SKM-1 treated with dmso at 0.1 percent for 144 hours (cell line): Measurements from ENCODE around the gene SAFB.
"Not testable (repeated sequence)": the region's sequence is repeated elsewhere in the genome, so short reads cannot be mapped to it uniquely, and the experiment has no call there.

ENCODE experiments used
- DNase-seq: peaks from one replicate; lab custom pipeline; 2025; ENCODE audit not compliant: unreplicated experiment; lab: John Stamatoyannopoulos, UW

Gene SAFB

GRCh38 chr19:5594521-5594950 is 28.3 kb upstream of the SAFB start:
- DNase-seq: no peak

DNA sequence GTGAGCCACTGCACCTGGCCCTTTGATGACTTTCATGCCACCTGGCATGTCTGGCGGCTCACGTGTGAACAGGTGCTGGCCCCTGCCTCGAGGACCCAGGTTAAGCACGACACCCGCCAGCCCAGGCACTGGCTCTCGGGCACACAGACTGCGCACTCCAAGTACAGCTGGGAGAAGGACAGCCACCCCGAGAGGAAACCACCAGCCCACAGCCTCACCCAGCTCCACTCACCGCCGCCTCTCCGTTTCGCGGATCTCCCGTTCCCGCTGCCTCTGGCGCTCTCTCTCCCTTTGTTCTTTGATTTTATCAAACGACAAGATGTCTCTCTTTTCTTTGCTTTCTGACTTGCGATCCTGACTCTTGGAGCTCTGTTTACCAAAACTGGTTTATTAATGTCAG is 27.8 kb upstream of the SAFB start:
- DNase-seq: no peak

DNA sequence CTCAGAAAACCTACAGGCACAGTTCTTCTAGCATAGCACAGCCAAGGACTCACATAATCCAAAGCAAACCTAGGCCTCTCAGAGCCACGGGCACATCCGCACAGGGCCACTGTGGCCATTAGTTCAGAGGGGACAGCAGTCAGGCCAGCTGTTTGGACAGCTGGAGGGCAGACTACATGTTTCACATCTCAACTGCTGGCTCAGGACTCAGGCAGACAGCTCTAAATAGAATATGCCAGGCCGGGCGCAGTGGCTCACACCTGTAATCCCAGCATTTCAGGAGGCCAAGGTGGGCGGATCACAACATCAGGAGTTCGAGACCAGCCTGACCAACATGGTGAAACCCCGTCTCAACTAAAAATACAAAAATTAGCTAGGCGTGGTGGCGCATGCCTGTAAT is 27.1 kb upstream of the SAFB start:
- DNase-seq: no peak

DNA sequence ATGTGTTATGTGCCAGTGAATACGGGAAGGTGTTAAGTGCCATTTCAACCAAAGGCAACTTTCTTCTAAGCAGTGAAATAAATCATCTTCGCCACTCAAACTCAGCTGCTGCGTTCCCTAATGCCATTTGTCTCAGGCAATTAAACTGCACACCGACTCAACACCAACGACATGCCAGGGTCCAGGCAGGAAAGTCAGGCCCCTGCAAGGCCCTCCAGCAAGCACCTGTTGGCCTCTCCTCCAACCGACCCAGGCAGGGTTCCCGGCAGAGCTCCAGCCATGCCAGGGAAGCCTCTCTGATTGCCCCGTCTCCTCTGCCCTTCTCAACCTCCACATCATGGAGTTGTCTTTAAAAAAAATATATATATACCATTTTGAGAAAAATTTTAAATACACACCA is 22.1 kb upstream of the SAFB start:
- no peak for DNase-seq

DNA sequence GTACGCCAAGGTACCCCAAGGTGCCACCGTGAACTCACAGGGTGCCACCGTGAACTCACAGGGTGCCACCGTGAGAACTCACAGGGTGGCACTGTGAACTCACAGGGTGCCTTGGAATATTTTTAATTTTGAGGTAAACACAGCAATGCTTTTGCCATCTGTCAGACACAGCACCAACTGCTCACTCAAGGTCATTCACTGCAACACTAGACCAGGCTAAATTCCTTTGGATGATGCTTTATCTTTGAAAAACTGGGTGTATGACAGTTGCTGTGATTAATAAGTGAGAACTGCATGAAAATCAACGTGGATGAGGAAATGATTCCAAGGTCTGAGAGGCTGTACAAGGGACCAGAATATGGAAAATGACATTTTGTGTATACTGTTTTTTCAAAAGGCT is 19.3 kb upstream of the SAFB start:
- DNase-seq: no peak

- no peak for DNase-seq
Observed at GRCh38 chr19:5605362-5605761, 17.5 kb upstream of the SAFB start.

DNA sequence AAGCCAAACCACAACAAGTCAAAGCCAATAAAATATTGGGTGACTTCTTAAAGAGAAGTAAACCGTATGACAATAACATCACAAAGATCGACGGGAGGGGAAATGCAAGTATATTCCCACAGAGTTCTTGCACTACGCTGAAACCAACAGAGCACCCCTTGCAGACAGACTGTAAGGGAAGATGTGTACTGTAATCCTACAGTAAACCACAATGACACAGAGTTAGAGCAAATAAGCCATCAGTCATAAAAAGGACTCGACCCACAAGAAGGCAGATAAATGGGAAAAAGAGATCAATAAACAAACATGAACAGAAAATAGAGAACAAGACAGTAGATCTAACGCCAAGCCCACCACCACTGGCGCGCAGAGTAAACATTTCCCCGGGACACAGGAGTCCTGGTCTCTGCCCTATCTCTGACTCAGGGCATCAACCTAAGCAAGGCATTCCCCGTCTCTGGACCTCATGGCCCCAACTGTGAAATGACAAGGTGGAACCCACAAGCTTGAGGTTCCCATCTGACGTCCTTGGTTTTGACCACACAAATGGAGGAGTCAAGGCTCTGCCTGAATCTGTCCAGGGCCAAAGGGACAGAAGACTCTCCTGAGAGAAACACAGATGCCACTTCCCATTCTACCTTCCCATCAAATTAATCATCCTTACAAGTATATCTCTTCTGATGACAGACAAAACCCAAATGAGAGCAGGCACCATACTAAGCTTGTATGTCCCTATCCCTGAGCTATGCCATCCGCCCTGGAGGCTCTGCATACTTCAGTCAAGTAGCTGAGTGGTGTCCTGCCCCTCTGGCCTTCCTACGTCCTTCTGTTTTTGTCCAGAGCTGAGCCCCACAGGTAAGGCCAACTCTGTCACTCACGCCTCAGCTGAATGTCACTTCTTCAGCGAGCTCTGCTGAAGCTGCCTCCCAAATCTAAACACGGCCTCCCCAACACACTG is 15.3 kb upstream of the SAFB start:
- no peak for DNase-seq

DNA sequence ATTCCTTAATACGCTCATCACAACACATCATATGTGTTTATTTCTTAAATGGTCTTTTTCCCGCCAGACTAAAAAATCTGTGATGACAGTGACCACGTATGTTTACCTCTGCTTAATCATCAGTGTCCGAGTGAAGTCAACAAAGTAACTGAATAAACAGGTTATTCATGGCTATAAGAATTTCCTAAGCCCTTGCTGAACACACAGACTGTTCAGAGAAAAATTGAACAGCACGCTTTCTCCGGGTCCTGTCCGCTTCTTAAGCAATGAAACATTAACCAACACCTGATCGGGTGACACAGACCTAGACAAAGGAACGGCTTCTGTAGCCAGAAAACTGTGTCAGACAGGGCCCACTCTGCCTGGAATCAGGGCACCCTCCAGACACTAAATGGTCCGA is 14.6 kb upstream of the SAFB start:
- DNase-seq: no peak

DNA sequence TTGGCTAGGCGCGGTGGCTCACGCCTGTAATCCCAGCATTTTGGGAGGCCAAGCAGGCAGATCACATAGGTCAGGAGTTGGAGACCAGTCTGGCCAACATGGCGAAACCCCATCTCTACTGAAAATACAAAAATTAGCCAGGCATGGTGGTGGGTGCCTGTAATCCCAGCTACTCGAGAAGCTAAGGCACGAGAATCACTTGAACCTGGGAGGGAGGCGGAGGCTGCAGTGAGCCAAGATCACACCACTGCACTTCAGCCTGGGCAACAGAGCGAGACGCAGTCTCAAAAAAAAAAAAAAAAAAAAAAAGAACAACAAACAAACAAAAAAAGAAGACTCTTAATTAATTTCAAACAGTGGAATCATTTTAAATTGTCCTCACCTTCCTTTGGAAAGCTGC is 14.1 kb upstream of the SAFB start:
- not testable (repeated sequence) for DNase-seq

GRCh38 chr19:5609881-5610448 is 12.9 kb upstream of the SAFB start:
- no peak for DNase-seq

DNA sequence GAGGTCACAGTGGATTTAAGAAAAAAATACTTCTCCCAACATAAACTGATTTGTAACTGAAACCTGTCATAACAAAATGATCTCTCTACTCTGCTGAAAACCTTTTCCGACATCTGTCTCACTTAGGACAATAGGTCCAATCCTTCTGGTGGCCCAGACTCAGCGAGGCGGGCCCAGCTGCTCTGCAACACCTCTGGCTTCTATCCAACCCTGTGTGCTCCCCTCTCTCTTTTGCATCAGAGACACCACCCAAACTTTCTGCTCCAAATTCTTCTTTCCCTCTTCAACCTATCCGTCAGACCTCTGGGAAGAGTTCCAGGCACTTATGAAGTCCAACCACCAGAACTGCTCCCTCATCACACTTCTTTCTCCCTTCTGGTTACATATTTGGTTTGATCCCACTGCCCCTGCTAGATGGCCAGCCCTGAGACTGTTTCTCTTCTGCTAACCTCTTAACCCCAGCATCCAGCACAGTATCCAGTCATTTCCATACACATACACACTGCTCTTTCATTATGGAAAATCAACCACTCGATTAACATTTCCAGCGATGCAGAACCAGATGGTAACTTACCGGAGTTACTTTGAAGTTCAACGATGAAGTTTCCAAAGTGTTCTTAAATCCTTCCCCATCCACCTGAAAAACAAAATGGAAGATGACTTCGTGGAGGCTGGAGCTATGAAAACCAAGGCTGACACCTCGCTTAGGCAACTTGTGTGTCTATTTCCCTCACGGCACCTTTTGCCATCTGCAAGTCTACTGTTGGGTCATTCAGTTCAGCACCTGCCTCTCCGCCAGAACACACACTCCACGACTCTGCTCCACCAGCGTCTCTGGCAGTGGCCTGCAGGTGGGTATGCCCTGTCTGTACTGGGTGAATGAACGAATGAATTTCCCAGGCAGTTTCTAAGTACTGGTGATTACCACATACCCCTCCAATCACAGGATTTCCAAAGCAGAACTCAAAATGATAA is 9.7 kb upstream of the SAFB start:
- no peak for DNase-seq

- DNase-seq: no peak
Observed at GRCh38 chr19:5615756-5616327, 7.0 kb upstream of the SAFB start.

GRCh38 chr19:5617080-5617479 is 5.8 kb upstream of the SAFB start:
- no peak for DNase-seq

- no peak for DNase-seq
Observed at GRCh38 chr19:5618591-5618990, 4.3 kb upstream of the SAFB start.

GRCh38 chr19:5619946-5620345 is 2.9 kb upstream of the SAFB start:
- DNase-seq: no peak

GRCh38 chr19:5621311-5621944 is 1.5 kb upstream of the SAFB start:
- no peak for DNase-seq

GRCh38 chr19:5621945-5622464 is 878 bp upstream of the SAFB start:
- no peak for DNase-seq

GRCh38 chr19:5623397-5624017 is 624 bp downstream of the SAFB start:
- DNase-seq: no peak

DNA sequence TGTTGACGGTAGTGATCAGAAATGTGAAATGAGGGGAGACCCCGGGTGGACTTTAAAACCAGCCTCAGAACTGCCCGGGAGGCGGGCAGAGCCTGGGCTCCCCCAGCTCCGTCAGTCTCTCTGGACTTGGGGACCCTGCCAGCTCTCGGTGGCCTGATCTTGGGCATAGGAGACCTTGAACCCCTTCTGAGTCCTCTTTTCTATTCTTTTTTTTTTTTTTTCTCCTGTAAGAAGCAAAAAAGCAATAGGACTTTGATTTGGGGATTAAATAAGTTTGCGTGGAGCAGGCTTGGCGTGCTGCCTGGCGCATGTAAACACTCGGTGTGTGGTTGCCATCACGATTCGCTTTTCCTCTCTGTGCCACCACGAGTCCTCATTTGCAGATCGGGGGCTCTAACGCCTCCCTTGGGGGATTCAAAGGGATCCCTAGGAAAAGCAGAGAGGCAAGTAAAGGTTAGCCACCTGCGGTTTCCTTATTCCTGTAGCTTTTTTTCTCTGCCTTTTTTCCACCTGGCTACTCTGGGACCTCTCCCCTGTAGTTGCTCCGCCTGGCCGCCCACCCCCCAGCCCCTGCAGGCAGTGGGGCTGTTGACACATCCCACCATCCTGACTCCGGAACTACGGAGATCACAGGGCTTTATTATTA is 1.3 kb downstream of the SAFB start:
- DNase-seq: no peak
